Esophagus (tissue), 2 donors: ENCODE data around the gene GRK5. TPM values are rescaled to one million over a fixed set of nuclear protein-coding genes. Genes with fewer than 3 reads are reported as not detected.

Experiments
- H3K27ac ChIP-seq, 2 donors: one replicate each; pipeline ENCODE4 v1.5.1; 2013; ENCODE audit warnings: low read depth in 2 of 2, mild to moderate bottlenecking in 2 of 2, inconsistent platforms in 1 of 2, low read length in 1 of 2, moderate library complexity in 1 of 2
- H3K27me3 ChIP-seq, 2 donors: one replicate each; pipeline ENCODE4 v1.6.1; 2013; ENCODE audit warnings: low read length in 2 of 2, control low read depth in 1 of 2, mild to moderate bottlenecking in 1 of 2; ENCODE audit not compliant: insufficient read depth in 2 of 2, control insufficient read depth in 1 of 2
- H3K36me3 ChIP-seq, 2 donors: one replicate each; pipeline ENCODE4 v1.6.1; 2013; ENCODE audit warnings: low read length in 1 of 2; ENCODE audit not compliant: control insufficient read depth in 2 of 2, insufficient read depth in 2 of 2
- H3K4me1 ChIP-seq, 2 donors: one replicate each; pipeline ENCODE4 v1.6.1; 2013; ENCODE audit warnings: low read length in 1 of 2; ENCODE audit not compliant: control insufficient read depth in 2 of 2, insufficient read depth in 2 of 2
- H3K4me3 ChIP-seq, 2 donors: one replicate each; pipeline ENCODE4 v1.5.1; 2013; ENCODE audit warnings: low read length in 2 of 2, mild to moderate bottlenecking in 2 of 2, low read depth in 1 of 2, moderate library complexity in 1 of 2
- H3K9me3 ChIP-seq, 2 donors: one replicate each; pipeline ENCODE4 v1.6.1; 2013; ENCODE audit warnings: mild to moderate bottlenecking in 2 of 2, low read depth in 1 of 2, low read length in 1 of 2, moderate library complexity in 1 of 2; ENCODE audit not compliant: control insufficient read depth in 2 of 2, insufficient read depth in 1 of 2
- WGBS, 2 donors: extraction: QIAGEN DNeasy Blood & Tissue Kit; methylation state at CpG; one replicate each; pipeline ENCODE4 v1.1.7; 2013; 5-methylcytosine and 5-hydroxymethylcytosine counted together
- polyA plus RNA-seq, 2 donors: library from polyadenylated mRNA; stranded (reverse); fragments of 200-250 nt; gene quantifications; one replicate each; pipeline ENCODE4 v1.2.3, GENCODE V29; 2013
- donor health status: healthy with polysubstance abuse.
- donor health status: Bipolar disorder and iron deficiency.

Gene GRK5
- polyA plus RNA-seq, 2 donors: 3.1 to 5.2 TPM

DNA sequence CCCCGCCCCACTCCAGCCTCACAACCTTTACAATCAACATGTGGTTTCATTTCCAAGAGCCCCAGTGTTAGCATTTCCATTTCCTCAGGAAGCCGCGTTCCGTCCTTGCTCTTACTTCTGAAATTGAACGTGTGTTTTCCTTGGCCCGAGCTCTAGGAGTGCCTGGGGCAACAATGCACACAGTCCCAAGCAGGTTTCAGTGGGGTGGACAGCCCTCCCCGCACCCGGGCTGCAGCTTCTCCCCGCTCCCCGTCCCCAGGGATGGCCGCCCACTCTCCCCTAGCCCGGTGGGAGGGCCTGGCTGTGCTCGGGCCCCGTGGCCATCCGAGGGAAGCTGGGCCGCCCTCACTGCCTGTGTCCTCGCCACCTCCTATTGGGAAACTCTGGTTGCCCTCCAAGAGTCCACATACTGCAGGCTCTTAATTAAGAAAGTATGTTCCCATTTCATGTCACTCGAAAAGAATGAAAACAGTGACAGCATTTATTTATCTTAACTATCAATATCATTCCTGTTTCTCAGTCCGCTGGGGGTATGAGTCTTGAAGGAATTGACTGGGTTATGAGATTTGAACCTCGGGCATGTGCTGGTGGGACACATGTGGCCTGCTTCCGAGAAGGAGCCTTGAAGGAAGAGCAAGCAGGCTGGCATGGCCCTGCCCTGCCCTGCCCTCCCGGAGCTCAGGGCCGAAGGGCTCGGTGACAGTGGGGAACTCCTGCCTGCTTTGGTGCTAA lies 163.8 kb downstream of the GRK5 start:
- peaks cover 0 to 17% of the 10 kb centered on the region in 2 donors for H3K4me1 ChIP-seq
- H3K27ac ChIP-seq: peak overlapping the region; percentile 48 to 69
- 59% methylated on average over 24 of the region's 24 CpGs for WGBS, 2 donors
- H3K27me3 ChIP-seq: no peaks in the 10 kb centered on the region
- no peaks in the 10 kb centered on the region for H3K36me3 ChIP-seq
- H3K4me3 ChIP-seq: no peak overlapping the region
- H3K9me3 ChIP-seq: no peaks in the 10 kb centered on the region

DNA sequence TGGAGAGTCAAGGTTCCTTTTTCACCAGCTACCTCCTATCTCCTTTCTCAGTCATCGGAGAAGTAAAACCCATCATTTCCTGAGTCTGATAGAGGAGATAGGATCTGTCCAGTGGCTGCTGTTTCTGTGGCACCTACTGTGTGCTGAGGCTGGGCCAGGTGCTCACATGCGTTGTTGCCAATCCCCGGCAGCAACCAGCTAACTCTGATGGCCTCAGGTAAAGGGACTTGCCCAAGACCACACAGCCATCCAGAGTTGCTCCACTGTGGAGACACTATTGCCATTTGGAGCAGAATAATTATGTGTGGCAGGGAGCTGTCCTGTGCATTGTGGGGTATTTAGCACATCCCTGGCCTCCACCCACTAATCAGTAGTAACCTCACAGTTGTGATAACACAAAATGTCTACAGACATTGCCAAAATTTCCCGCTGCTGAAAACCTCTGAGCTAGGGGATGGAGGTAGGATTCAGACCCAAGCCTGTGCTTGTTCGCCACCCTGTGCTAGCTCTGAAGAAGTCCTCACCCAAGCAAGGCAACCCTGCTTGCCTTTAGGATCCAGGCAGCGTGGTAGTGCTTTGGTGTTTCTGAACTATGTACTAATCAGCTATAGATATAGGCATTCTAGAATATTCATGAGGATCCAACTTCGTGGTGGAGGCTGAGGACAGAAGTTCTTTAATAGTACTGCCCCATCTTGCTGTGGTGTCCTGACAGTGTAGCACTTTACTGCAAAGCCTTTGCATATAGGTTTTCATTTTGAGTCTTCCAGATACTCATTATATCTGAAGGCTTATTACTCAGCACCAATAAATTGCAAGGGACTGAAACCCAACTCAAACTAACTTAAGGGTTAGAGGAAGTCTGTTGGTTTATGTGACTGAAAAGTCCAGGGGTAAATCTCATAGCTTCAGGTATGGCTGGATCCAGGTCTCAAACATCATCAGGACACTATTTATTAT lies 164.6 kb downstream of the GRK5 start:
- Histone ChIP-seq H3K27ac (peak overlapping the region; percentile 48 to 61), H3K9me3 (no peaks in the 10 kb centered on the region), H3K36me3 (no peaks in the 10 kb centered on the region), H3K4me3 (no peak overlapping the region), H3K27me3 (no peaks in the 10 kb centered on the region), H3K4me1 (peaks cover 0 to 17% of the 10 kb centered on the region in 2 donors)
- 80 to 83% methylated on average over 7 of the region's 7 CpGs for WGBS, 2 donors

DNA sequence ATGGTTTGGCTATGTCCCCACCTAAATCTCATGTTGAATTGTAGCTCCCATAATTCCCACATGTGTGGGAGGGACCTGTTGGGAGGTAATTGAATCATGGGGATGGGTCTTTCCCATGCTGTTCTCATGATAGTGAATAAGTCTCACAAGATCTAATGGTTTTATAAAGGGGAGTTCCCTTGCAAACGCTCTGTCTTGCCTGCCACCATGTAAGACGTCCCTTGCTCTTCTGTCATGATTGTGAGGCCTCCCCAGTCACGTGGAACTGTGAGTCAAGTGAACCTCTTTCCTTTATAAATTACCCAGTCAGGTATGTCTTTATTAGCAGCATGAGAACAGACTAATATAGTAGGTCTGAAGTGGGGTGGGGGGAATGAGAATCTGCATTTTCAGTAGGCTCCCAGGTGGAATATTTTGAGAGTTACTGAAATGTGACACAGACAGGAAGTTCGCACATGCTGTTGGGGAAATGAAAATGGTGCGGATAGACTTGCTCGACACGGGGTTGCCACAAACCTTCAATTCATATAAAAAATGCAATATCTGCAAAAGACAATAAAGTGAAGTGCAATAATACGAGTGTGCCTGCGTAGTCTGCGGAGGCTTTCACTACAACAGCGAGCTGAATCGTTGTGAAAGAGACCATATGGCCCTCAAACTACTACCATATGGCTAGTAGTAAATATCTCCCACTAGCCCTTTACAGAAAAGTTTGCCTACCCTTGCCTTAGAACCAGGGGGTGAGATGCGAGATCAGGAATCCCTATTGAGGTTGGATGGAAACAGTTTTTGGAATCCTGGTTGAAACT lies 166.1 kb downstream of the GRK5 start:
- Histone ChIP-seq H3K36me3 (no peaks in the 10 kb centered on the region), H3K27me3 (no peaks in the 10 kb centered on the region), H3K27ac (no peak overlapping the region), H3K4me1 (peaks cover 5 to 18% of the 10 kb centered on the region in 2 donors), H3K4me3 (no peak overlapping the region), H3K9me3 (no peaks in the 10 kb centered on the region)
- WGBS, 2 donors: 89 to 92% methylated on average over 13 of the region's 13 CpGs

DNA sequence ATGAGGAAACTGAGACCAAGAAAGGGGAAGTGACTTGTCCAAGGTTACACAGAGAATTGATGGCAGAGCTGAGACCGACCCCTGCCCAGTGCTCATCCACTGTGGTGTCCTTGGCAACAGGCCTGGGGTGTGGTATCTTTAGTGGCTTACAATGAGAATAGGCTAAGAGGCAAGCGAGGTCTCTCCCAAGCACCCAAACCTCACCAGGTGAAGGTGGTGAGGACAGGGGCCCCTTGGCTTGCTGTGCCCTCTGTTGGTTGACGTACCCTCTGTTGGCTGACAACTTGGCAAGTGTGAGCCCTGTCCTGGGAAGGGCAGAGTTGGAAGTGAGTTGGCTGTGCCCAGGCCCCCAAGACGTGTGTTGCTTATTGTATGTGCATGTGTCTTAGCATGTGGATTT lies 166.9 kb downstream of the GRK5 start:
- whole genome bisulfite sequencing, 2 donors: 88 to 92% methylated on average over 4 of the region's 4 CpGs
- Histone ChIP-seq H3K27me3 (no peaks in the 10 kb centered on the region), H3K27ac (no peak overlapping the region), H3K4me1 (peaks cover 8 to 18% of the 10 kb centered on the region in 2 donors), H3K4me3 (no peak overlapping the region), H3K36me3 (no peaks in the 10 kb centered on the region), H3K9me3 (no peaks in the 10 kb centered on the region)

- WGBS, 2 donors: 60 to 67% methylated on average over 7 of the region's 7 CpGs
- Histone ChIP-seq H3K36me3 (no peaks in the 10 kb centered on the region), H3K9me3 (no peaks in the 10 kb centered on the region), H3K27me3 (no peaks in the 10 kb centered on the region), H3K4me1 (peaks cover 10 to 18% of the 10 kb centered on the region in 2 donors), H3K4me3 (no peak overlapping the region), H3K27ac (peak overlapping the region in 1 of 2 donors; percentile 21)
Observed at GRCh38 chr10:119375574-119376272, 168.4 kb downstream of the GRK5 start.

GRCh38 chr10:119377451-119377957 lies 170.1 kb downstream of the GRK5 start:
- H3K27me3 ChIP-seq: no peaks in the 10 kb centered on the region
- no peak overlapping the region for H3K4me3 ChIP-seq
- 64 to 65% methylated on average over 4 of the region's 4 CpGs for WGBS, 2 donors
- H3K36me3 ChIP-seq: no peaks in the 10 kb centered on the region
- H3K27ac ChIP-seq: no peak overlapping the region
- no peaks in the 10 kb centered on the region for H3K9me3 ChIP-seq
- H3K4me1 ChIP-seq: peaks cover 10 to 18% of the 10 kb centered on the region in 2 donors

DNA sequence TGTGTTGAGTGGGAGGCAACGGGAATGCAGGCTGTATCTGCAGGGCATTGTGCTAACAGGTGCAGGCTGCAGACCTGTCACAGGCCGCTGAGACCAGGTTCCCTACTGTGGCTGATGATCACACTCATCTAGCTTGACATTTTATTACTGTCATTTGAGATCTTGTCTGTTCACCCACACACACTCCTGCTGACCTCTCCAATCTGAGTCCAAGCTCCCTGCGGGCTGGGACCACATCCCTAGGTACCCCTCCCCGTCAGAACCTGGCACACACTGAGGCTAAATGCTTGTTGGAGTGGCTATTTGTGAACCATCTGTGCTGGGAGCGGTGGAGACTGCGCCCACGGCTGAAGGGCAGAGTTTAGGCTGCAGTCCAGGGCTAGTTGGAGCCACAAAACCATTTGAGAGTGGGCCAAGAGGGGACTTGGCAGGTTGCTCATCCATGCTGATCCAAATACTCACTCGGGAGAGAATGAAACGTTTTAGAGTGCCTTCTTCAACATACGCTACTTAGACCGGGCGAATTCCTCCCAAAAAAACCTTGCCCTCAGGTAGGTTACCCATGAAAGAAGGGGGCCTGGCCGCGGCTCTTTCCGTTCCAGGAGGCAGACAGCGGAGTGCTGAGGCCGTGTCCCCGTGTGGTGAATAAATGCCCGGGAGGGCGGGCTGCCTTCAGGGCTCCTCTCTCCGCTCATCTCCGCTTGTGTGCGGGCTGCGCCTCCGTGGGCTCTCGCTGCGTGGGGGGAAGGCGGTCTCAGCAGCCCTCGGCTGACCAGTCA lies 170.8 kb downstream of the GRK5 start:
- Histone ChIP-seq H3K4me3 (no peak overlapping the region), H3K27ac (no peak overlapping the region), H3K9me3 (no peaks in the 10 kb centered on the region), H3K36me3 (no peaks in the 10 kb centered on the region), H3K27me3 (no peaks in the 10 kb centered on the region), H3K4me1 (peaks cover 10 to 18% of the 10 kb centered on the region in 2 donors)
- WGBS, 2 donors: 72 to 80% methylated on average over 28 to 29 of the region's 29 CpGs

DNA sequence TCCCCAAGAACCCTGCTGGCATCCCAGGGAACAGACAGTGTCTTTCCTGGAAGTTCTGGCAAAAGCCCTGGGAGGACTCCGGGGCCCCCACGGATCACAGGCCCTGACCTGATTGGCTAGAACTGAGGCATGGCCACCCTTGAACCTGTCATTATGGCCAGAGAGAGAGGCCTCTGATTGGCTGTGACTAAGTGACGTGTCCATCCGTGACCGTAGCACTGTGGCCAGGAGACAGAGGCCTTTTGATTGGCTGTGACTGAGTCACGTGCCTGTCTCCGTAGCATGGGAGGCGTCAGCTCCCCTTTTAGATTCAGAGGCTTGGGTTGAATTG lies 171.3 kb downstream of the GRK5 start:
- Histone ChIP-seq H3K27me3 (no peaks in the 10 kb centered on the region), H3K36me3 (no peaks in the 10 kb centered on the region), H3K4me1 (peaks cover 10 to 18% of the 10 kb centered on the region in 2 donors), H3K9me3 (no peaks in the 10 kb centered on the region), H3K27ac (no peak overlapping the region), H3K4me3 (no peak overlapping the region)
- WGBS, 2 donors: 91 to 93% methylated on average over 8 of the region's 8 CpGs
